Eye (tissue), 1 donor: Measurements from ENCODE around the gene PIGR.
A peak's percentile ranks its signal among the peaks of the same experiment; 100 is the strongest.

Source experiments
- DNase-seq: peaks from one replicate; pipeline ENCODE4 v3.0.0-alpha.2; 2015

The PIGR gene

GRCh38 chr1:206960676-206961386 is 14.6 kb upstream of the PIGR start:
- DNase-seq = no peak

GRCh38 chr1:206958144-206958543 is 11.9 kb upstream of the PIGR start:
- DNase-seq = no peak

DNA sequence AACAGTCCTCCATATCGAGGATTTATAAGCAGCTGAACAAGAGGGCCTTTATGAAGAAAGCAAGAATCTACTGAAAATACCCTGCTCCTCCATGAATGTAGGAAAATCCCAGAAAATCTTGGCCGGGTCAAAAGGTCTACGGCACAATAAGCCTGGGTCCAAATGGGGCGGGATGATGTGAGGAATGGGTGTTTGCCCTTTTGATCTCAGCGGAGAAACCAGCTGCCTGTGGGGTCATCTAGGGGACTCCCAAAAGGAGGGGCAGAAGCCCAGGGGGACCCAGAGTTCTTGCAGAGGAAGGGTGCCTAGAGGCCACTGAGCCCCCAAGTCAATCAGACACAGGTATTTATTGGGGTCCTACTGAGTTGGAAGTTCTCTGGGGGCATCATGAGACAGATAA is 11.4 kb upstream of the PIGR start:
- DNase-seq = no peak

DNA sequence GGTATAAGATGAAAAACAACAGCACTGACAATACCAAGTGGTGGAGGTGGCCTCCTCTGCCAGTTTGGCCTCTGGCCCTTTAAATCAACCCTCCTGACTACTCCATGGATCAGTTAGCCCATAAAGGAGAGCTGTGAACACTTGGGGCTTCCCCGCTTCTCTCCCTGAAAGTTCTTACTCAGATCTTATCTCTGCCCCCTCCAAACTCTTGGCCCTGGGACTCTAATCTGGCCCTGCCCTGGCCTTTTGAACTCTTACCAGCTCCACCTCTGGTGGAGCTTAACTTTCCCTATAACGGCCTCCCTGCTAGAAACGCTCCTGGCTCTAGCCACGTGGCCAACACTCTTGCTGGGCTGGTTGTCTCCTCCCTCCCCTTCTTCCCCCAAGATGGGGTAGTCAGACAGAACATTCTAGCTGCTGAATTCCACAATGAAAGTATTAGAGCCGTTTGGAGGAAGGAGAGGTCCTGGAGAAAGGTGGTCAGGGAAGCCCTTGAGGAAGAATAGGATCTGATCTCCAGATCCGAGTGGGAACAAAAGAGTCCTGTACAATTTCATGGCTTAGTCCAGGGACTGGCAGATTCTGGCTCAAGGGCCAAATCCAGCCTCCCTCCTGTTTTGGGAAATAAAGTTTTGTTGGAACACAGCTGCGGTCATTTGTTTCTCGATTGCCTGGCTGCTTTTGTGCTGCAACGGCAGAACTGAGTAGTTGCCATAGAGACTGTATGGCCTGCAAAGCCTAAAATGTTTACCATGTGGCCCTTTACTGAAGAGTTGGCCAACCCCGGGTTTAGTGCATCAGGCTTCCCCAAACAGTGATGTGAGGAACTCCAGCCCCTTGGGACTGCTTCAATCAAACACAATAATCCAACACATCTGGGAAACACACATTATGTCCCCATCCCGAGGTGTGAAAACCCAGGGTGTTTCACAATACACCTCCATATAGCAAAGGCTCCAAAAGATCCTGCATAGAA is 9.5 kb upstream of the PIGR start:
- peak; percentile 40 for DNase-seq

- DNase-seq = no peak
Observed at GRCh38 chr1:206954459-206955342, 8.4 kb upstream of the PIGR start.

DNA sequence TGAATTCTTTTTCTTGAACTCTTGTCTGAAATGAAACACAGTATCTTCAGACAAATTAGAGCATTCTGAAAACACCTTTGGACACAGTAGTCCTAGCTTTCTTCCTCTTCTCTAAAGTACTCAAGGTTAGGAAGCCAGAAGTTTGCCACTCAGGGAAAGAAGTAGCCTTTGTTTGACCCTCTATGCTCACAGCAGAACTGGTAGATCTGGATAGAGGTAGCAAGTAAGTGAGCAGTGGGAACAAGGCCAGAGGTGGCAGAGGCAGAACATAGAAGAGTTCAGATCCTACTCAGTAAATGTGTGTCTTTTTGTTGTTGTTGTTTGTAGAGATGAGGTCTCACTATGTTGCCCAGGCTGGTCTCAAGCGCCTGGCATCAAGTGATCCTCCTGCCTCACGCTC is 7.4 kb upstream of the PIGR start:
- DNase-seq = no peak

- DNase-seq = no peak
Observed at GRCh38 chr1:206953126-206953525, 6.9 kb upstream of the PIGR start.

DNA sequence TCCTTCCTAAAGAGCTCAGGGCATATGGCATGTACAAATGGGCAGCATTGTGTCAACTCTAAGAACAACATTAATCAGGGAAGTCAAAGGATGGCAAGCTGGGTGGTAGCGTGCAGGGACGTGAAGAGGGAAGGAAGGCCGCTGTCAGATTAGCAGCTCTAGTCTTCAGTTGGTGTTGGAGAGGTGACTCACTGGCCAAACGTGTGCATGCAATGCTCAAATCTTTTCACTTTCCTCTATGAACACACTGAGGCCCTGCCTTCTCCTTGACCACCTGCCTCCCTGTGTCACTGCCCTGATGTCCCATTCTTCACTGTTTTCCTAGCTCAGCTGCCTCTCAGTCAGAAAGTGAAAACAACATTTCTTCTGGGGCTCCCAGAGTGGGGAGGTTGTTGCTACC is 5.9 kb upstream of the PIGR start:
- DNase-seq = no peak

- DNase-seq = no peak
Observed at GRCh38 chr1:206951318-206952100, 5.2 kb upstream of the PIGR start.

DNA sequence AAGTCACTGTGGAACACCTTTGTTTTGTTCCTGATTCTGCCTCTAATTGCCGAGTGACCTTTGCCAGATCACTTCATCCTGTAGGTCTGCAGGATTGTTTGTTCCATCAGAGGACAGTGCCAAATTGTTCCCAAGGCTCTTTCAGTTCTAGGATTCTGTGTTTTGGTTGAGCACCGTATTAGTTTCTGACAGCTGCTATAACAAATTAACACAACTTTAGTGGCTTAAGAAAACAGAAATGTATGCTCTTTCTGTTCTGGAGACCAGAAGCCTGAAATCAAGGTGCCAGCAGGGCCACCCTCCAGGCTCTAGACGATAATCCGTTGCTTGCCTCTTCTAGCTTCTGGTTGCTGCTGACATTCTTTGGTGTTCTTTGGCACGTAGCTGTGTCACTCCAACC is 3.4 kb upstream of the PIGR start:
- no peak for DNase-seq

- no peak for DNase-seq
Observed at GRCh38 chr1:206949208-206949607, 2.9 kb upstream of the PIGR start.

GRCh38 chr1:206947255-206947654 is 989 bp upstream of the PIGR start:
- no peak for DNase-seq

GRCh38 chr1:206945779-206946178 is 487 bp downstream of the PIGR start:
- DNase-seq = no peak

GRCh38 chr1:206944703-206945102 is 1.6 kb downstream of the PIGR start:
- DNase-seq = no peak

GRCh38 chr1:206941766-206942418 is 4.4 kb downstream of the PIGR start:
- no peak for DNase-seq

DNA sequence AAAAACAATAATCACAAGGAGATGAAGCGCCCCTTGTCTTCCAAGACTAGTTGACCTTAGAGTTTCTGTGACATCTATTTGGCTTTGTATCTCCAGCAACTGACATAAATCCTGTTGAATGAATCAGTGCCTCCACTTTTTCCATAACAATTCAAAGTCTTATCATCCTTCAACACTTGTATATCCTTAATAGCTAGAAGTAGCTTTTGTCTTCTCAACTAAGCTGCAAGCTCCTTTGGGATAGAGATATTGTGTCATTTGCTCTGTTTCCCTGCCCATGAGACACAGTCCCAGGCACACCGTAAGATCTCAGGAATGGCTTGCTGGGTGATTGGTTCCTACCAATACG is 5.7 kb downstream of the PIGR start:
- DNase-seq = no peak

DNA sequence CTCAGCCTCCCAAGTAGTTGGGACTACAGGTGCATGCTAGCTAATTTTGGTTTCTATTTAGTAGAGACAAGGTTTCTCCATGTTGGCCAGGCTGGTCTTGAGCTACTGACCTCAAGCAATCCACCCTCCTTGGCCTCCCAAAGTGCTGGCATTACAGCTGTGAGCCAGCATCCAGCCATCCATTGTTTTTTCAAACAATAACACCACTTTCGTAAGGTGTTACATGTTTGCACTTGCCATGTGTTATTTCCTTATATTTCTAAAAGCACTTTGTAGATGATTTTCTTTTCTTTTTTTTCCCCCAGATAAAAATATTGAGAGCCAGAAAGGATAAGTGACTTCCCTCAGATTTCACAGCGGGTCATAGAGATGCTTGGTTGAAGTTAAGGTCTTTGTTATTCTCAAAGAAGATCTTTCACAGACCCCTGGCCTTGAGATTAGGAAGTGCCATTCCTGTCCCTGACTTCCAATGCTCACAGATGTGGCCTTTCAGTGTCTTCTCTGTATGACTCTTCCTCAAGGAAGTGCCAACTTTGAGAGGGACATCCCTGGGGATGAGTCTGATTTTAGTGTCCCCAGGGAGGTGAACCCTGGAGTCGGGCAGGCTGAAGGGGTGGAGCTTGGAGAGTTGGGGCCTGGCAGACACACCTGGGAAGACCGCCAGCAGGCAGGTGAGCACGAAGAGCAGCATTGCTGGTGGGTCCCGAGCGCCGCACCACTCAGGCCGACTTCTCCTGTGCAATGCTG is 6.3 kb downstream of the PIGR start:
- no peak for DNase-seq

DNA sequence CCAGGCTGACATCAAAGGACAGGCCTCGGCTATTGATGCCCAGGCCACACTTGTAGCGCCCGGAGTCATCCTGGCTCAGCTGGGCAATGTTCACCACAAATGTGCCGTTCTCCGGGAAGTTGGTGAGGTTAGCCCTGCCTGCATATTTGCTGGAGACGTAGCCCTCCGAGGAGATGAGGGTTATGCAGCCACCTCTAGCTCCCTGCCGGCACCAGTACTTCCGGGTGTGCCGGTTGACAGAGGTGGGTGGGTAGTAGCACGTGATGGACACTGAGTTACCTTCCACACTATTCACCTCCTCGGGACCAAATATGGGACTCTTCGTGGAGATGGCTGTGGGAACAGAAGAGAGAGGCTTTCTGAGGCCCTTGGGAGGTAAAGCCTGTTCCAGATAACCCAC is 7.1 kb downstream of the PIGR start:
- DNase-seq = no peak

GRCh38 chr1:206937425-206937824 is 8.8 kb downstream of the PIGR start:
- DNase-seq = no peak

GRCh38 chr1:206935491-206936067 is 10.7 kb downstream of the PIGR start:
- no peak for DNase-seq
